ENCODE data around the gene TPPP2.

GRCh38 chr14:20997115-20997514 is 32.9 kb upstream of the TPPP2 start:
- TF ChIP-seq CTCF (IDR thresholded peaks at IDR 0.05) (no peak), POLR2A (IDR thresholded peaks at IDR 0.05) (no peak)
